Measurements from ENCODE around the gene OPN5. TPM values are rescaled to one million over a fixed set of nuclear protein-coding genes. Genes with fewer than 3 reads are reported as not detected.

OPN5 gene
- total RNA-seq, 1 donor = not detected

- H3K4me3 ChIP-seq (ENCODE audit: low read depth, low read length) = no peak overlapping the region
- no peak for TF ChIP-seq CTCF (IDR thresholded peaks at IDR 0.05; ENCODE audit: insufficient read depth, low read depth, low read length)
- no peak for DNase-seq (ENCODE audit: low read depth)
These were observed 3.4 kb downstream of the OPN5 start for GRCh38 chr6:47785182-47785581.

GRCh38 chr6:47787620-47788497, 6.0 kb downstream of the OPN5 start:
- H3K4me3 ChIP-seq (ENCODE audit: low read depth, low read length) = peak overlapping the region; percentile 28
- DNase-seq (ENCODE audit: low read depth) = peak; percentile 74
- peak; percentile 88 for TF ChIP-seq CTCF (IDR thresholded peaks at IDR 0.05; ENCODE audit: insufficient read depth, low read depth, low read length)

- no peak for TF ChIP-seq CTCF (IDR thresholded peaks at IDR 0.05; ENCODE audit: insufficient read depth, low read depth, low read length)
- DNase-seq (ENCODE audit: low read depth) = no peak
- H3K4me3 ChIP-seq (ENCODE audit: low read depth, low read length) = no peak overlapping the region
These were observed 6.7 kb downstream of the OPN5 start for GRCh38 chr6:47788498-47788884.

- no peak for DNase-seq (ENCODE audit: low read depth)
These were observed 7.7 kb downstream of the OPN5 start for GRCh38 chr6:47789553-47789952.

GRCh38 chr6:47792216-47792733, 10.4 kb downstream of the OPN5 start:
- DNase-seq (ENCODE audit: low read depth) = no peak
- TF ChIP-seq CTCF (IDR thresholded peaks at IDR 0.05; ENCODE audit: insufficient read depth, low read depth, low read length) = no peak
- H3K4me3 ChIP-seq (ENCODE audit: low read depth, low read length) = no peak overlapping the region

More at GRCh38 chr6:47789553-47789952, 7.7 kb downstream of the OPN5 start:
- no peak overlapping the region for H3K4me3 ChIP-seq (ENCODE audit: low read depth, low read length)
- no peak for TF ChIP-seq CTCF (IDR thresholded peaks at IDR 0.05; ENCODE audit: insufficient read depth, low read depth, low read length)

- no peak for DNase-seq (ENCODE audit: low read depth)
- no peak for TF ChIP-seq CTCF (IDR thresholded peaks at IDR 0.05; ENCODE audit: insufficient read depth, low read depth, low read length)
- H3K4me3 ChIP-seq (ENCODE audit: low read depth, low read length) = no peak overlapping the region
These were observed 12.8 kb downstream of the OPN5 start for GRCh38 chr6:47794577-47795135.

Measured in fibroblast of villous mesenchyme (primary cell).